ENCODE data around the gene EXOC3L4. TPM values are rescaled to one million over a fixed set of nuclear protein-coding genes. Genes with fewer than 3 reads are reported as not detected.

The EXOC3L4 gene
- total and polyA plus RNA-seq, 2 of the 8 experiments (the other 6 are each of a cell fraction or from before 2014, with no cell fraction given), result 0.45 to 0.57 TPM

DNA sequence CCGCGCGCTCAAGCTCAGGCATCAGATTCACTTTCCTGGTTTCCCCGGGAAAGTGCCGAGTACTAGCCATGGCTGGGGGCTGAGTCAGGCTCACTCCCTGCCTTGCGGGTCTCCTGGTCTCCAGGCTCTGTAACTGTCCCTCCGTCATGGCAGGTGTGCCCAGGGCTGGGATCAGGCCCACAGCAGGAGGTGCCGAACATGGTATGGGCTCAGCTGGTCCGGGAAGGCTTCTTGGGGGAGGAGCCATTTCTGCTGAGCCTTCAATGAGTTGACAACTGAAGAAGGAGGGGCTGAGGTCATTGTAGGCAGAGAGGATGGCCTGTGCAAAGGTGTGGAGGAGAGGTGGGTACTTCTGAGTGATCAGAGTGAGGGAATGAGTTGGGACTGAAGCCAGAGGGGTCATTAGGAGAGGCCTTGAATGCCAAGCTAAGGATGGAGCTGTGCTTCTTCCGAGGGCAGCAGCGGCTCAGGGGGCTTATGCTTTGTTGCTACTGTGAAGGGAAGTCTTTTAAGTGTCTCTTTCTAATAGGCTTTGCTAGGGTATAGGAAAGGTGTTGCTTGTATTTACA lies 769 bp downstream of the EXOC3L4 start:
- H2BK12ac ChIP-seq (ENCODE audit: low read depth, low read length), result no peak overlapping the region
- H3K79me1 ChIP-seq (ENCODE audit: low read depth, low read length), result no peaks in the 10 kb centered on the region
- ChIA-PET POLR2A (ENCODE audit: partially characterized antibody) (interaction anchor here (0.6 to 1.5 kb wide), 5 partner anchors 10 to 428 kb away, joined by 3 to 5 read pairs (median 4); partner anchors contain the start of genes EIF5 and LBHD2), CTCF (ENCODE audit: partially characterized antibody) (interaction anchor here (0.9 to 5.4 kb wide), 9 partner anchors 8 to 197 kb away, joined by 4 to 58 read pairs (median 5); no protein-coding TSS in a partner anchor)
- peak overlapping the region; percentile 45; the same call in 1 of the 2 replicates for H4K8ac ChIP-seq (ENCODE audit: extremely low read depth, insufficient read depth, low read length)
- peaks cover 0 to 1% of the 10 kb centered on the region in 2 experiments for H4K20me1 ChIP-seq (replicated peaks in 1 of 2; ENCODE audit: control insufficient read depth in 1 of 2, insufficient read depth in 2 of 2, low read length in 2 of 2)
- no peak overlapping the region for H2AFZ ChIP-seq (ENCODE audit: low read length)
- no peak overlapping the region for H2BK20ac ChIP-seq (ENCODE audit: low read length)
- H3K9ac ChIP-seq (replicated peaks in 1 of 4; ENCODE audit: extremely low read depth in 1 of 4, low read depth in 3 of 4, low read length in 3 of 4), result no peak overlapping the region; a peak in 1 of 7 replicates
- no peak overlapping the region for H3K4me2 ChIP-seq (ENCODE audit: insufficient read depth in 1 of 2, low read depth in 2 of 2, low read length in 2 of 2)
- no peak overlapping the region for H2AK5ac ChIP-seq (ENCODE audit: low read depth, low read length)
- H3K4ac ChIP-seq (replicated peaks; ENCODE audit: insufficient read length, low read depth, low read length), result no peak overlapping the region
- peak overlapping the region; percentile 66; the same call in 1 of the 2 replicates for H2BK5ac ChIP-seq (ENCODE audit: low read depth, low read length)
- H3K27ac ChIP-seq (ENCODE audit: low read depth, low read length), result no peak overlapping the region
- H3K14ac ChIP-seq (ENCODE audit: insufficient read length), result no peak overlapping the region
- no peak overlapping the region for H4K91ac ChIP-seq (replicated peaks; ENCODE audit: insufficient read length, low read length)
- no peaks in the 10 kb centered on the region for H3K79me2 ChIP-seq (ENCODE audit: control insufficient read depth in 1 of 2, insufficient read depth in 2 of 2, low read length in 2 of 2)
- WGBS, 2 experiments (ENCODE audit: extremely low coverage in 1 of 2, insufficient coverage in 1 of 2, insufficient read length in 1 of 2, insufficient replicate concordance in 2 of 2, low coverage in 1 of 2, low lambda C conversion rate in 2 of 2, missing lambda C conversion rate in 1 of 2), result 83% methylated on average over 11 of the region's 11 CpGs; no CpG with 5 or more reads in 1 of the 2 experiments
- H3K56ac ChIP-seq (replicated peaks; ENCODE audit: insufficient read length, low read depth, low read length), result no peak overlapping the region
- H3K27me3 ChIP-seq (replicated peaks in 1 of 4; ENCODE audit: control insufficient read depth in 3 of 4, extremely low read depth in 1 of 4, insufficient read depth in 3 of 4, low read length in 3 of 4), result peaks cover 0 to 9% (median 5%) of the 10 kb centered on the region in 4 experiments; a peak in 4 of 7 replicates
- peaks cover 4% of the 10 kb centered on the region; the same call in 1 of the 2 replicates for H3K23me2 ChIP-seq (ENCODE audit: low read depth, low read length)
- no peak for FAIRE-seq
- H3K9me3 ChIP-seq (ENCODE audit: insufficient read depth in 2 of 2, low read depth in 1 of 2, low read length in 1 of 2), result no peaks in the 10 kb centered on the region
- H2BK120ac ChIP-seq (replicated peaks; ENCODE audit: low read depth, low read length), result no peak overlapping the region
- no peak overlapping the region for H3K18ac ChIP-seq (ENCODE audit: extremely low read depth, low read length)
- H3K4me3 ChIP-seq (ENCODE audit: extremely low read depth in 1 of 4, insufficient read depth in 2 of 4, low read depth in 3 of 4, low read length in 4 of 4), result no peak overlapping the region
- DNase-seq (ENCODE audit: low read depth in 1 of 2, low spot score in 2 of 2), result no peak
- peaks cover 3 to 30% (median 15%) of the 10 kb centered on the region in 4 experiments for H3K4me1 ChIP-seq (replicated peaks in 1 of 4; ENCODE audit: control insufficient read depth in 3 of 4, insufficient read depth in 4 of 4, low read length in 3 of 4)
- no peak overlapping the region; the same call in 1 of the 2 replicates for H2BK15ac ChIP-seq (ENCODE audit: low read length)
- H4K5ac ChIP-seq (ENCODE audit: insufficient read length, low read depth, low read length), result no peak overlapping the region
- no peaks in the 10 kb centered on the region for H3K36me3 ChIP-seq (ENCODE audit: control insufficient read depth in 2 of 4, insufficient read depth in 4 of 4, low read length in 3 of 4)
- H3K23ac ChIP-seq (ENCODE audit: insufficient read length), result no peak overlapping the region
- TF ChIP-seq TAF1 (IDR thresholded peaks at IDR 0.05; ENCODE audit: low read depth, low read length) (no peak), EP300 (IDR thresholded peaks at IDR 0.05; ENCODE audit: borderline replicate concordance in 1 of 2, low read depth in 2 of 2, low read length in 2 of 2) (no peak), RBBP5 (IDR thresholded peaks at IDR 0.05; ENCODE audit: borderline replicate concordance, low read depth, low read length) (no peak), HDAC2 (IDR thresholded peaks at IDR 0.05; ENCODE audit: borderline replicate concordance in 1 of 2, low read depth in 2 of 2, low read length in 2 of 2) (no peak), MAFK (IDR thresholded peaks at IDR 0.05; ENCODE audit: low read depth, low read length) (no peak), FOSL1 (IDR thresholded peaks at IDR 0.05; ENCODE audit: insufficient read depth, low read depth, low read length) (no peak), ATF3 (IDR thresholded peaks at IDR 0.05; ENCODE audit: insufficient read depth, low read depth, low read length) (no peak)
- TF ChIP-seq, protein P1, sequence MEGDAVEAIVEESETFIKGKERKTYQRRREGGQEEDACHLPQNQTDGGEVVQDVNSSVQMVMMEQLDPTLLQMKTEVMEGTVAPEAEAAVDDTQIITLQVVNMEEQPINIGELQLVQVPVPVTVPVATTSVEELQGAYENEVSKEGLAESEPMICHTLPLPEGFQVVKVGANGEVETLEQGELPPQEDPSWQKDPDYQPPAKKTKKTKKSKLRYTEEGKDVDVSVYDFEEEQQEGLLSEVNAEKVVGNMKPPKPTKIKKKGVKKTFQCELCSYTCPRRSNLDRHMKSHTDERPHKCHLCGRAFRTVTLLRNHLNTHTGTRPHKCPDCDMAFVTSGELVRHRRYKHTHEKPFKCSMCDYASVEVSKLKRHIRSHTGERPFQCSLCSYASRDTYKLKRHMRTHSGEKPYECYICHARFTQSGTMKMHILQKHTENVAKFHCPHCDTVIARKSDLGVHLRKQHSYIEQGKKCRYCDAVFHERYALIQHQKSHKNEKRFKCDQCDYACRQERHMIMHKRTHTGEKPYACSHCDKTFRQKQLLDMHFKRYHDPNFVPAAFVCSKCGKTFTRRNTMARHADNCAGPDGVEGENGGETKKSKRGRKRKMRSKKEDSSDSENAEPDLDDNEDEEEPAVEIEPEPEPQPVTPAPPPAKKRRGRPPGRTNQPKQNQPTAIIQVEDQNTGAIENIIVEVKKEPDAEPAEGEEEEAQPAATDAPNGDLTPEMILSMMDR (IDR thresholded peaks at IDR 0.05; ENCODE audit: control extremely low read depth in 1 of 3, insufficient read depth in 1 of 3, low read depth in 1 of 3, low read length in 3 of 3), result no peak

Measured in H1 (cell line).